ENCODE measurements around the gene USP1. TPM values are rescaled to one million over a fixed set of nuclear protein-coding genes. Genes with fewer than 3 reads are reported as not detected.

USP1 gene
- total RNA-seq, 1 experiment from 2014 or later: 47.2 TPM

DNA sequence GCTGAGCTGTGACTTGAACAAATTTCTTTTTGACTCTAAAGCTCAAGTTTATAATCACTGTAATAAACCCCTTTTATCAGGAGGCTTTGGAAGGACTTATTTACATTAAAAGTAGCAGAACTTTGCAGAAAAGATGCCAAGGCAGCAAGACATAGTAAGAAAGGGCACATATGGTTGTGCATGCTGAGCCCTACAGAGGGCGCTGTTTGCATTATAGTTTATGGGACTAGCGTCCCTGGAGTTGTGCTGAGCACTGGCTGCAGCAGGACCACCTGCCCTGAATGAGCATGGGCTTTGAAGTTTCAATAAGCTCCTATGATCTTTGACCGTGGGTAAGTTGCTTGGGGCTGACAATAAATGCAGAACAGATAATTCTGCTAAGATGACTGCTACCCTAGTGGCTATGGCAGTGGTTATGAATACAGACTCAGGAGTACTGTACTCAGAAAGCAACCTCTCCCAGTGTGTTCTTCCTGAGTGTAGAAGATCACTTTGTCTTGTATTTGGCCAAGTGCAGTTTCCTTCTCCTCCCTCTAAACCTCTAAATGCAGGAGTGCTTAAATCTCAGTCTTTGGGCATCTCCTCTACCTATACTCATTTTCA, 45.4 kb upstream of the USP1 start:
- POLR2A ChIA-PET: interaction anchor here (0.6 to 0.7 kb wide), 3 partner anchors 35 to 197 kb away, joined by 3 to 4 read pairs (median 3); partner anchors contain the start of gene L1TD1
- H3K36me3 Mint-ChIP-seq (ENCODE audit: insufficient read depth, unreplicated experiment): no peaks in the 10 kb centered on the region
- no peaks in the 10 kb centered on the region for H3K4me1 Mint-ChIP-seq (ENCODE audit: insufficient read depth, unreplicated experiment)
- CTCF ChIA-PET: interaction anchor here (0.5 to 2.4 kb wide), 10 partner anchors 12 to 538 kb away, joined by 3 to 9 read pairs (median 4); no protein-coding TSS in a partner anchor
- no peaks in the 10 kb centered on the region for H3K9me3 Mint-ChIP-seq (ENCODE audit: unreplicated experiment)
- H3K4me3 Mint-ChIP-seq (ENCODE audit: unreplicated experiment): no peak overlapping the region
- BruUV-seq (replicated peaks): no TSS peak
- peak; percentile 48 for DNase-seq (ENCODE audit: unreplicated experiment)
- TF ChIP-seq, protein P1, sequence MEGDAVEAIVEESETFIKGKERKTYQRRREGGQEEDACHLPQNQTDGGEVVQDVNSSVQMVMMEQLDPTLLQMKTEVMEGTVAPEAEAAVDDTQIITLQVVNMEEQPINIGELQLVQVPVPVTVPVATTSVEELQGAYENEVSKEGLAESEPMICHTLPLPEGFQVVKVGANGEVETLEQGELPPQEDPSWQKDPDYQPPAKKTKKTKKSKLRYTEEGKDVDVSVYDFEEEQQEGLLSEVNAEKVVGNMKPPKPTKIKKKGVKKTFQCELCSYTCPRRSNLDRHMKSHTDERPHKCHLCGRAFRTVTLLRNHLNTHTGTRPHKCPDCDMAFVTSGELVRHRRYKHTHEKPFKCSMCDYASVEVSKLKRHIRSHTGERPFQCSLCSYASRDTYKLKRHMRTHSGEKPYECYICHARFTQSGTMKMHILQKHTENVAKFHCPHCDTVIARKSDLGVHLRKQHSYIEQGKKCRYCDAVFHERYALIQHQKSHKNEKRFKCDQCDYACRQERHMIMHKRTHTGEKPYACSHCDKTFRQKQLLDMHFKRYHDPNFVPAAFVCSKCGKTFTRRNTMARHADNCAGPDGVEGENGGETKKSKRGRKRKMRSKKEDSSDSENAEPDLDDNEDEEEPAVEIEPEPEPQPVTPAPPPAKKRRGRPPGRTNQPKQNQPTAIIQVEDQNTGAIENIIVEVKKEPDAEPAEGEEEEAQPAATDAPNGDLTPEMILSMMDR (IDR thresholded peaks at IDR 0.05; ENCODE audit: unreplicated experiment): peak; percentile 28
- intact Hi-C loops (cut with micrococcal nuclease): no loop called here
- no peak overlapping the region for H3K27ac Mint-ChIP-seq (ENCODE audit: low read depth, unreplicated experiment)
- H3K27me3 Mint-ChIP-seq (ENCODE audit: insufficient read depth, unreplicated experiment): no peaks in the 10 kb centered on the region

DNA sequence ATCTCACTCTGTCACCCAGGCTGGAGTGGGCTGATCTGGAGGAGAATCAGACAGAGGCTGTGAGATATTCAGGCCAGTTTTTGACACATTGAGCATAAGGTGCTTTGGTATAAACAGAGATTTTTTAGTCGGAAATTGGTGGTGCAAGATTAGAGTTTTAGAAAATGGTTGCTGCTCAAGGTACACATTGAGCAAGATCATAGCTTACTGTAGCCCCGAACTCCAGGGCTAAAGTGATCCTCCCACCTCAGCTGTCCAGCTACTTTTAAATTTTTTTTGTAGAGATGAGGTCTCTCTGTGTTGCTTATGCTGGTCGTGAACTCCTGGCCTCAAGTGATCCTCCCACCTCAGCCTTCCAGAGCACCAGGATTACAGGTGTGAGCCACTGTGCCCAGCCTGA, 43.9 kb upstream of the USP1 start:
- Mint-ChIP-seq H3K4me3 (ENCODE audit: unreplicated experiment) (no peak overlapping the region), H3K9me3 (ENCODE audit: unreplicated experiment) (no peaks in the 10 kb centered on the region), H3K36me3 (ENCODE audit: insufficient read depth, unreplicated experiment) (no peaks in the 10 kb centered on the region), H3K27me3 (ENCODE audit: insufficient read depth, unreplicated experiment) (no peaks in the 10 kb centered on the region), H3K4me1 (ENCODE audit: insufficient read depth, unreplicated experiment) (no peaks in the 10 kb centered on the region), H3K27ac (ENCODE audit: low read depth, unreplicated experiment) (no peak overlapping the region)
- ChIA-PET POLR2A (no interaction called here), CTCF (no interaction called here)
- TF ChIP-seq, protein P1 (IDR thresholded peaks at IDR 0.05; ENCODE audit: unreplicated experiment): no peak
- BruUV-seq (replicated peaks): no TSS peak
- intact Hi-C loops (cut with micrococcal nuclease): no loop called here
- DNase-seq (ENCODE audit: unreplicated experiment): no peak

DNA sequence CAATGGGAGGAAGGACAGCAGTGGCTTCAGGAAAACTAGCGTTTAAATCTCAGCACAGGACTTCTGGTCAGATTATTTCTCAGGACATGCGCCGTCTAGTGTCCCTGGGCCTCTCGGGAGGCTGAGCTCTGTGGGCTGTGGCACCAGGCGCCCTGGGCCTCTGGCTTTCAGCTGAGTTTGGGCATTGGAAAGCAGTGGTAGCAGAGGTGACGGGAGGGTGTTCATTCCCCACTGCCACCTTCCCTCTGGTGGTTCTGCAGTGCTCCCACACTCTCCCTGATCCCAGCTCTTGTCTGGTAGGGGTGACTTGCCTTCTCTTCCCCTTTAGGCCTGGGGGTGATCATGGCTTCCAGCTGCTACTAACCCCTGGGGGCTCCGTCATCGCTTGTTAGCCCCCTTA, 42.2 kb upstream of the USP1 start:
- Mint-ChIP-seq H3K4me1 (ENCODE audit: insufficient read depth, unreplicated experiment) (no peaks in the 10 kb centered on the region), H3K27ac (ENCODE audit: low read depth, unreplicated experiment) (no peak overlapping the region), H3K4me3 (ENCODE audit: unreplicated experiment) (no peak overlapping the region), H3K36me3 (ENCODE audit: insufficient read depth, unreplicated experiment) (no peaks in the 10 kb centered on the region), H3K9me3 (ENCODE audit: unreplicated experiment) (no peaks in the 10 kb centered on the region), H3K27me3 (ENCODE audit: insufficient read depth, unreplicated experiment) (no peaks in the 10 kb centered on the region)
- TF ChIP-seq, protein P1 (IDR thresholded peaks at IDR 0.05; ENCODE audit: unreplicated experiment): no peak
- POLR2A ChIA-PET: no interaction called here
- no peak for DNase-seq (ENCODE audit: unreplicated experiment)
- intact Hi-C loops (cut with micrococcal nuclease): no loop called here
- CTCF ChIA-PET: interaction anchor here (1.5 to 2.6 kb wide), 2 partner anchors 9 to 219 kb away, joined by 6 to 12 read pairs; no protein-coding TSS in a partner anchor
- no TSS peak for BruUV-seq (replicated peaks)

DNA sequence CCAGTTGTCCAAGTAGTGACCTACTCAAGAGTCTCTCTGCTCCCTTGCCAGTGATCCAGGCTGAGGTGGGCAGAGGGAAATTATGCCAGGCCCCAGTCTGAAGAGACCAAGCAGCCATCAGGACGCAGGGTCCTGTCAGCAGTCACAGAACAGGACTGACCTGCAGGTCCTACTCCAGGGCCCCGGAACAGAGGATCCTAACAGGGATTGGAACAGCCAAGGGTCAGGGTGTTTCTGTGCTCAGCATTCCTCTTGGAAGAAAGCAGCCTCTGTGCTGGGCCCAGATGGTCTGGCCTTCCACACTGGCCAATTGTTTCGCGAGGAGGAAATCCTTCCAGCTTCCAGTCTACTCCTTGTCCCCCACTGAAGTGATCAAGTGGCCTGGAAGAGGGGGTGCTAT, 41.6 kb upstream of the USP1 start:
- intact Hi-C loops (cut with micrococcal nuclease): no loop called here
- Mint-ChIP-seq H3K4me1 (ENCODE audit: insufficient read depth, unreplicated experiment) (no peaks in the 10 kb centered on the region), H3K9me3 (ENCODE audit: unreplicated experiment) (no peaks in the 10 kb centered on the region), H3K36me3 (ENCODE audit: insufficient read depth, unreplicated experiment) (no peaks in the 10 kb centered on the region), H3K27me3 (ENCODE audit: insufficient read depth, unreplicated experiment) (no peaks in the 10 kb centered on the region), H3K4me3 (ENCODE audit: unreplicated experiment) (no peak overlapping the region), H3K27ac (ENCODE audit: low read depth, unreplicated experiment) (no peak overlapping the region)
- POLR2A ChIA-PET: no interaction called here
- BruUV-seq (replicated peaks): no TSS peak
- no peak for DNase-seq (ENCODE audit: unreplicated experiment)
- TF ChIP-seq, protein P1 (IDR thresholded peaks at IDR 0.05; ENCODE audit: unreplicated experiment): no peak
- CTCF ChIA-PET: interaction anchor here (2.6 kb wide), 1 partner anchor 220 kb away, joined by 12 read pairs; no protein-coding TSS in a partner anchor
